ENCODE data around the gene LPA. TPM values are rescaled to one million over a fixed set of nuclear protein-coding genes. Genes with fewer than 3 reads are reported as not detected.
"Not testable (repeated sequence)": the region's sequence is repeated elsewhere in the genome, so short reads cannot be mapped to it uniquely, and the experiment has no call there.

LPA gene
- total RNA-seq, 1 donor from 2014 or later = not detected

GRCh38 chr6:160532315-160532714 lies 131.8 kb downstream of the LPA start:
- FAIRE-seq (no peak), DNase-seq (ENCODE audit: low read depth) (no peak)
- H3K9me3 ChIP-seq (ENCODE audit: insufficient read depth, low read depth, low read length) = no peaks in the 10 kb centered on the region
- no peak overlapping the region for H3K9ac ChIP-seq (ENCODE audit: low read length)
- Mint-ChIP-seq H3K9me3 (ENCODE audit: unreplicated experiment) (no peaks in the 10 kb centered on the region), H3K27ac (ENCODE audit: unreplicated experiment) (no peak overlapping the region), H3K36me3 (ENCODE audit: low read depth, unreplicated experiment) (no peaks in the 10 kb centered on the region), H3K27me3 (ENCODE audit: low read depth, unreplicated experiment) (peaks cover 13% of the 10 kb centered on the region), H3K4me3 (ENCODE audit: unreplicated experiment) (no peak overlapping the region), H3K4me1 (ENCODE audit: low read depth, unreplicated experiment) (no peaks in the 10 kb centered on the region)
- H3K36me3 ChIP-seq (ENCODE audit: insufficient read depth, low read length) = no peaks in the 10 kb centered on the region
- H4K20me1 ChIP-seq (ENCODE audit: insufficient read depth, low read length) = no peaks in the 10 kb centered on the region
- no peak for TF ChIP-seq CTCF (IDR thresholded peaks at IDR 0.05; ENCODE audit: insufficient read depth, low read depth, low read length)
- no peak for TF ChIP-seq EZH2 (IDR thresholded peaks at IDR 0.05; ENCODE audit: insufficient read depth, low read length)
- H3K4me1 ChIP-seq (ENCODE audit: insufficient read depth, low read length) = no peaks in the 10 kb centered on the region
- no peaks in the 10 kb centered on the region for H3K27me3 ChIP-seq (ENCODE audit: insufficient read depth, low read length)
- H3K79me2 ChIP-seq (ENCODE audit: insufficient read depth, low read length) = no peaks in the 10 kb centered on the region
- no peak overlapping the region for H3K4me2 ChIP-seq (ENCODE audit: low read length)
- H3K27ac ChIP-seq (ENCODE audit: low read depth, low read length) = no peak overlapping the region
- no peak overlapping the region for H2AFZ ChIP-seq (ENCODE audit: low read depth, low read length)
- H3K4me3 ChIP-seq (ENCODE audit: insufficient read depth, low read depth, low read length) = no peak overlapping the region

GRCh38 chr6:160531826-160532225 lies 132.2 kb downstream of the LPA start:
- Histone ChIP-seq H3K4me2 (ENCODE audit: low read length) (no peak overlapping the region), H3K4me3 (ENCODE audit: insufficient read depth, low read depth, low read length) (no peak overlapping the region), H3K36me3 (ENCODE audit: insufficient read depth, low read length) (no peaks in the 10 kb centered on the region), H3K9ac (ENCODE audit: low read length) (no peak overlapping the region), H3K4me1 (ENCODE audit: insufficient read depth, low read length) (no peaks in the 10 kb centered on the region), H3K79me2 (ENCODE audit: insufficient read depth, low read length) (no peaks in the 10 kb centered on the region), H2AFZ (ENCODE audit: low read depth, low read length) (no peak overlapping the region), H3K27me3 (ENCODE audit: insufficient read depth, low read length) (no peaks in the 10 kb centered on the region), H3K27ac (ENCODE audit: low read depth, low read length) (no peak overlapping the region), H3K9me3 (ENCODE audit: insufficient read depth, low read depth, low read length) (no peaks in the 10 kb centered on the region), H4K20me1 (ENCODE audit: insufficient read depth, low read length) (no peaks in the 10 kb centered on the region)
- Mint-ChIP-seq H3K9me3 (ENCODE audit: unreplicated experiment) (no peaks in the 10 kb centered on the region), H3K27ac (ENCODE audit: unreplicated experiment) (no peak overlapping the region), H3K36me3 (ENCODE audit: low read depth, unreplicated experiment) (no peaks in the 10 kb centered on the region), H3K4me1 (ENCODE audit: low read depth, unreplicated experiment) (no peaks in the 10 kb centered on the region), H3K27me3 (ENCODE audit: low read depth, unreplicated experiment) (peaks cover 13% of the 10 kb centered on the region), H3K4me3 (ENCODE audit: unreplicated experiment) (no peak overlapping the region)
- no peak for FAIRE-seq
- DNase-seq (ENCODE audit: low read depth) = no peak
- TF ChIP-seq EZH2 (IDR thresholded peaks at IDR 0.05; ENCODE audit: insufficient read depth, low read length) (no peak), CTCF (IDR thresholded peaks at IDR 0.05; ENCODE audit: insufficient read depth, low read depth, low read length) (no peak)

- H3K36me3 Mint-ChIP-seq (ENCODE audit: low read depth, unreplicated experiment); H3K9me3 Mint-ChIP-seq (ENCODE audit: unreplicated experiment); H3K79me2 ChIP-seq (ENCODE audit: insufficient read depth, low read length); H3K4me2 ChIP-seq (ENCODE audit: low read length); H3K9me3 ChIP-seq (ENCODE audit: insufficient read depth, low read depth, low read length); H2AFZ ChIP-seq (ENCODE audit: low read depth, low read length); H3K4me3 ChIP-seq (ENCODE audit: insufficient read depth, low read depth, low read length); H3K27ac ChIP-seq (ENCODE audit: low read depth, low read length); H3K4me1 Mint-ChIP-seq (ENCODE audit: low read depth, unreplicated experiment); H4K20me1 ChIP-seq (ENCODE audit: insufficient read depth, low read length); H3K27me3 ChIP-seq (ENCODE audit: insufficient read depth, low read length); H3K9ac ChIP-seq (ENCODE audit: low read length); FAIRE-seq; DNase-seq (ENCODE audit: low read depth); H3K4me3 Mint-ChIP-seq (ENCODE audit: unreplicated experiment); H3K27ac Mint-ChIP-seq (ENCODE audit: unreplicated experiment); H3K4me1 ChIP-seq (ENCODE audit: insufficient read depth, low read length); H3K36me3 ChIP-seq (ENCODE audit: insufficient read depth, low read length): not testable (repeated sequence)
- H3K27me3 Mint-ChIP-seq (ENCODE audit: low read depth, unreplicated experiment) = peaks cover 13% of the 10 kb centered on the region
These were observed 134.6 kb downstream of the LPA start for GRCh38 chr6:160529524-160529923.

Data from astrocyte (in vitro differentiated cells and primary cell).